PFSK-1 (cell line): Measurements from ENCODE around the gene NDUFA12.

Experiments used
- POLR2AphosphoS5 ChIP-seq: IDR thresholded peaks from 2 replicates; pipeline ENCODE4 v1.6.1; 2012; ENCODE audit warnings: low read depth, mild to moderate bottlenecking, control low read depth, low read length, moderate library complexity
- REST ChIP-seq, 2 experiments: IDR thresholded peaks; 2 replicates each; pipeline versions ENCODE4 v1.6.1 to v1.8.0; 2011 to 2012; ENCODE audit warnings: low read depth in 2 of 2, low read length in 2 of 2, control low read depth in 1 of 2, inconsistent platforms in 1 of 2, mild to moderate bottlenecking in 1 of 2, moderate library complexity in 1 of 2; ENCODE audit not compliant: insufficient read depth in 1 of 2

GRCh38 chr12:94979941-94980340, 23.6 kb downstream of the NDUFA12 start:
- TF ChIP-seq POLR2AphosphoS5 (no peak), REST (IDR thresholded peaks at IDR 0.05; ENCODE audit: insufficient read depth in 1 of 2, low read depth in 2 of 2, low read length in 2 of 2) (no peak)
